Fibroblast of the aortic adventitia (primary cell): Measurements from ENCODE around the gene KCNF1. TPM values are rescaled to one million over a fixed set of nuclear protein-coding genes. Genes with fewer than 3 reads are reported as not detected.

Source experiments
- DNase-seq: peaks from one replicate; pipeline ENCODE4 v3.0.0-alpha.2; 2010; ENCODE audit warnings: low read depth
- H3K4me3 ChIP-seq: 2 replicates; pipeline ENCODE4 v1.5.1; 2011; ENCODE audit warnings: low read depth, mild to moderate bottlenecking, control low read depth, low read length, moderate library complexity
- total RNA-seq: library from RNA; depleted of rRNA; stranded (reverse); fragments of >200 nt; gene quantifications from 2 replicates; pipeline ENCODE4 v1.2.3, GENCODE V29; 2012; ENCODE audit warnings: low replicate concordance
- TF ChIP-seq, protein P1 (sequence below): IDR thresholded peaks from 2 replicates; pipeline ENCODE4 v1.5.1; 2011; ENCODE audit warnings: mild to moderate bottlenecking, low read length, control low read depth, inconsistent platforms; ENCODE audit not compliant: insufficient read depth

KCNF1 gene
- total RNA-seq, 1 donor: not detected

DNA sequence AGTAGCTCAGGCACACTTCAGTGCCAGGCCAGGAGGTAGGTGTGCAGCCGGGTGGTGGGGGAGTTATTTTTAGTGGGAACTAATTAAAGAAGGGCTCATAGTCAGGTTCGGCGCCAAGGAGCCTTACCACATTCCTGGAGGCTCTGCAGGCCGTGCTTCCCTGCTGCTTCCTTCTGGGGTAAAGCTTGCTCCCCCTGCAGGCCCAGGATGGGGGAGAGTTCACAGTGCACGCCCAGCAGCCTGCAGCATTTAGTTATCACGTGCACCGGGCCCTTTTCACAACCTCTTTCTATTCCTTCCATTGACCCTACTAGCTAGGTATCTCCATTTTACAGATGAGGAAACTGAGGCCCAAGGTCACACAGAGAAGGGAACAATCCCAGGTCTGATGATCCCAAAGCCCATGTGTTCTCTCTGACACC lies 2.5 kb downstream of the KCNF1 start:
- DNase-seq: no peak
- H3K4me3 ChIP-seq: no peak overlapping the region
- TF ChIP-seq, protein P1, sequence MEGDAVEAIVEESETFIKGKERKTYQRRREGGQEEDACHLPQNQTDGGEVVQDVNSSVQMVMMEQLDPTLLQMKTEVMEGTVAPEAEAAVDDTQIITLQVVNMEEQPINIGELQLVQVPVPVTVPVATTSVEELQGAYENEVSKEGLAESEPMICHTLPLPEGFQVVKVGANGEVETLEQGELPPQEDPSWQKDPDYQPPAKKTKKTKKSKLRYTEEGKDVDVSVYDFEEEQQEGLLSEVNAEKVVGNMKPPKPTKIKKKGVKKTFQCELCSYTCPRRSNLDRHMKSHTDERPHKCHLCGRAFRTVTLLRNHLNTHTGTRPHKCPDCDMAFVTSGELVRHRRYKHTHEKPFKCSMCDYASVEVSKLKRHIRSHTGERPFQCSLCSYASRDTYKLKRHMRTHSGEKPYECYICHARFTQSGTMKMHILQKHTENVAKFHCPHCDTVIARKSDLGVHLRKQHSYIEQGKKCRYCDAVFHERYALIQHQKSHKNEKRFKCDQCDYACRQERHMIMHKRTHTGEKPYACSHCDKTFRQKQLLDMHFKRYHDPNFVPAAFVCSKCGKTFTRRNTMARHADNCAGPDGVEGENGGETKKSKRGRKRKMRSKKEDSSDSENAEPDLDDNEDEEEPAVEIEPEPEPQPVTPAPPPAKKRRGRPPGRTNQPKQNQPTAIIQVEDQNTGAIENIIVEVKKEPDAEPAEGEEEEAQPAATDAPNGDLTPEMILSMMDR: no peak

DNA sequence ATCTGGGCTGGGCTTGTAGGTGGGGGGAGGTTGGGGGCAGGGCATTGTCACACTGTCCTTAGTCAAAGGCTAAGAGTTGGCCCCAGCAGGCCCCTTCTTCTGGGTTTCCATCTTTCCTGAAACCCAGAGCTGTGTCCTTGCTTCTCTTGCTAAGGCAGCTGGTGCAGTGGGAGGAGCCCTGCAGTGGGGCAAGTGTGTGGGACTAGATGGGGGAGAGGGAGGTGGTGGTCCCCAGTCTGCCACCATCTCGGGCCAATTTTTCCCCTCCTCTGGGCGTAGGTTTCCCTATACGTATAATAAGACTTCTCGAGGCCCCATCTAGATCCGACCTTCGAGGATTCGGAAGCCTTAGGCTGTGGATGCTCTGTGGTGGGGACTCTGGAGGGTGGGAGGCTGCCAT lies 3.5 kb downstream of the KCNF1 start:
- TF ChIP-seq, protein P1: no peak
- H3K4me3 ChIP-seq: no peak overlapping the region
- no peak for DNase-seq

DNA sequence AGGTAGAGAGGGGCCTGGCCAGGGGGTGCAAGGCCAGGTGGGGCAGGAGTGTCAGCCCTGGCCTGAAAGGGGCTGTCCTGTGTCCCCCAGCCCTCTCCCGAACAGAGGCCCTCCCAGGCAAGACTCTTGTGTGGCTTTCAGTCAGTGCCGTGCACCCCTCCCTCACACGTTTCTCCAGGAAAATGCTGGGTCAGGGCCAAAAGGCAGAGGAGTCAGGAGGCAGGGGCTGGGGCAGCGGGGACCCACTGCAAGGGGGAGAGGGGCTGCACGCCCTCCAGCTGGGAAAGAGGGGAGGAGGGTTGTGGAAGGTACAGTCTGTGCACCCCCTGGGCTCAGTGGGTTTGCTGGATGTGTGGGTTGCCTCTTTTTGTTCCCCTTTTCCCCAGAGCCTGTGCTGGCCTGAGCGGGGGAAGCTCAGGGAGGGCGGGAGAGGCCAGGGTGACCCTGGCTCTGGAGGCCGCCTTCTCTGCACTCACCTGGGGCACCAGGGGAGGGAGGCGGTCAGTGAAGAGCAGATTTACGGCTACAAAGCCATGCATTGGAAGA lies 4.1 kb downstream of the KCNF1 start:
- no peak overlapping the region for H3K4me3 ChIP-seq
- TF ChIP-seq, protein P1: no peak
- DNase-seq: no peak

DNA sequence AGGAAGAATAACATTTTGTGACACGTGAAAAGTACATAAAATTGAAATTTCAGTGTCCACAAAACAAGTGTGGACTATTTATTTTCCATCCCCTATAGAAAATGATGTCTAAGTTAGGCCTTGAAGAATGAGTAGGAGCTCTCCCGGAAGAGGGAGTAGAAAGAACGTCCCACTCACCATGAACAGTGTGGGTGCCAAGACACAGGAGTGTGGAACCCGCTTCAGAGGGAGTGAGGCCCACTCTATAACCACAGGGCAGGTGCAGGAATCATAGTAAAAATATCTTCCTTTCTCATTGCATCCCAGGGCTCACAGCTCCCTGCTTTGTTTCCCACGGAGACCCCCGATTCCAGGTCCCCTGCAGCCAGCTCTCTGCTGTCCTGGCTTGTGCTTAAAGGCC lies 5.2 kb downstream of the KCNF1 start:
- TF ChIP-seq, protein P1: no peak
- no peak for DNase-seq
- H3K4me3 ChIP-seq: no peak overlapping the region

DNA sequence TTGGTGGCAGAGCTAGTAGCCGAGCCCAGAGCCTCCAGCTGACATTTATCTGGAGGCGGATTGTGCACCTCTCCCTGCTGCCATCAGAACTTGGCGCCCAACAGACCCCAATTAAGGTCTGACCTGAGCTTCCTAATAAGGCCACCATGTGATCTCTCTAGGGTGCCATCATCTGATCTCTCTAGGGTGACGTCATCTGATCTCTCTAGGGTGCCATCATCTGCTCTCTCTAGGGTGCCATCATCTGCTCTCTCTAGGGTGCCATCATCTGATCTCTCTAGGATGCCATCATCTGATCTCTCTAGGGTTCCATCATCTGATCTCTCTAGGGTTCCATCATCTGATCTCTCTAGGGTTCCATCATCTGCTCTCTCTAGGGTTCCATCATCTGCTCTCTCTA lies 6.2 kb downstream of the KCNF1 start:
- H3K4me3 ChIP-seq: no peak overlapping the region
- no peak for DNase-seq
- TF ChIP-seq, protein P1: no peak

DNA sequence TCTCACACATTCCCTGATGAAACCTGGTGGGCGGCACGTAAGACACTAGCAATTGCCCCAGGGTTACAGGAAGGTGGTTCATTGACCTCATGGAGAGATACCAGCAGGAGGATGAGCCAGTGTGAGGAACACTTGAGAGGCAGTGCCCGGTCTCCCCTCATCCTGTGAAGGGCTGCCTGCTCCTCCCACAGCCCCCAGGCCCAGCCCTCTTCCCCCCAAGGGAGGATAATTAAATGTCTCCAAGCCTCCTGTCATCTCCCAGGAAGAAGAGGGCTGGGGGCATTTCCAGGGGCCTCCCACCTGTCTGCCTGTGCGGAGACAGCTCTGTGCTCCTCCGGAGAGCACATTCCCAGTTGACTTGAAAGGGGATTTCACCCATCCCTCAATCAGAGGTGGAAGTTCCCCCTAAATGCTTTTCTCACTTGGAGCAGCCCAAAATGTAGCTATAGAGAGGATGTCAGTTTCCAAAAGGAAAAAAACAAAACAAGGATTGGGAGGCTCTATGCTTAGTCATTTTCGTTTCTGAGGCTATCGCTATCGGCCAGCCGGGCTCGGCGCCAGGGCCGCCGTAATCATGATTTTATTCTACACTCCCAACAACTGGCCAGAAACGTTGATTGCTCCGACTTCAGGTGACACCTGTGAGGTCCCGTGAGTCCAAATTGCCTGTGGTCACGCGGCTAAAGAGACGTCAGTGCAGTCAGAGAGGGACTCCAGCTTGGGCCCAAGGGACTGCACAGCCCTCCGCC lies 7.1 kb downstream of the KCNF1 start:
- TF ChIP-seq, protein P1: no peak
- DNase-seq: peak; percentile 67
- no peak overlapping the region for H3K4me3 ChIP-seq
